ENCODE results near the gene ZBTB45.

The ZBTB45 gene

DNA sequence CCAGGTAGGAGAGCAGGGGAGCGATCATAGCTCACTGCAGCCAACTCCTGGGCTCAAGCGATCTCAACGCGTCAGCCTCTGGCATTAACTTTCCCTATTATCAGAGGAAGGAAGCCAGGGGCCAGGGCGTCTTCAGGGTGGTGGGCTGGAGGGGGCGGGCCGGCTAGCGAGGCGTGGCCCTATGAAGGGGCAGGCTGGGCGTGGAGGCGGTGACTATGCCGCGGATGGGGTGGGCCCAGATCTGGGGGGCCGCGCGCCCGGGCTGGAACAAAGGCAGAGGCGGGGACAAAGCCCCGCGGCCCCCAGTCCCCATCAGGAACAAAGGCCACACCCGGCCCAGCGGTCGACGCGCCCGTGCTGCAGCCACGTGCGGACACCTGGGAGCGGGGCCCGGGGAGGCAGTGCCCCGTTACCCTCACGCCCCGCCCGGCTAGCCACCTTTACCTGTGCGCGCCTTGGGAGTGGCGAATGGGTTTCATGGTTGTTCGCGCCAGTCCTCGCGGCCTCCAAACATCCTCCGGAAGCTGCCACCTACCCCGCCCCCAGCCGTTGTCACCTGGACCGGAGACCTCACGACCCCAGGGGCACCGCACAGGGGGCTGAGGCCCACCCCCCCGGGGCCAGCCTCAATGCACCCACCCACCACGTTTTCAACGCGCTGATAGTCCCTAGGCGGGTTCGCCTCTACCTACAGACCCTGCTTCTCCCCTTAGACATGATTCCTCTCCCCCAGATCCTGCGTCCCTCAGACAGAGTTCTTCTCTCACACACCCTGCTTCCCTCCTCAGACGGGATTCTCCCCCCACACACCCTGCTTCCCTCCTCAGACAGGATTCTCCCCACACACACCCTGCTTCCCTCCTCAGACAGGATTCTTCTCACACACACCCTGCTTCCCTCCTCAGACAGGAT, 18.9 kb upstream of the ZBTB45 start:
- no peak for TF ChIP-seq JUND (IDR thresholded peaks at IDR 0.05; ENCODE audit: low read depth)
- no peak for DNase-seq (ENCODE audit: low read depth in 1 of 2, low spot score in 1 of 2)
- in situ Hi-C loops (cut with HindIII; ENCODE audit: low pct_unique_long_range_greater_than_20kb, low sequenced_read_pairs) = no loop called here

DNA sequence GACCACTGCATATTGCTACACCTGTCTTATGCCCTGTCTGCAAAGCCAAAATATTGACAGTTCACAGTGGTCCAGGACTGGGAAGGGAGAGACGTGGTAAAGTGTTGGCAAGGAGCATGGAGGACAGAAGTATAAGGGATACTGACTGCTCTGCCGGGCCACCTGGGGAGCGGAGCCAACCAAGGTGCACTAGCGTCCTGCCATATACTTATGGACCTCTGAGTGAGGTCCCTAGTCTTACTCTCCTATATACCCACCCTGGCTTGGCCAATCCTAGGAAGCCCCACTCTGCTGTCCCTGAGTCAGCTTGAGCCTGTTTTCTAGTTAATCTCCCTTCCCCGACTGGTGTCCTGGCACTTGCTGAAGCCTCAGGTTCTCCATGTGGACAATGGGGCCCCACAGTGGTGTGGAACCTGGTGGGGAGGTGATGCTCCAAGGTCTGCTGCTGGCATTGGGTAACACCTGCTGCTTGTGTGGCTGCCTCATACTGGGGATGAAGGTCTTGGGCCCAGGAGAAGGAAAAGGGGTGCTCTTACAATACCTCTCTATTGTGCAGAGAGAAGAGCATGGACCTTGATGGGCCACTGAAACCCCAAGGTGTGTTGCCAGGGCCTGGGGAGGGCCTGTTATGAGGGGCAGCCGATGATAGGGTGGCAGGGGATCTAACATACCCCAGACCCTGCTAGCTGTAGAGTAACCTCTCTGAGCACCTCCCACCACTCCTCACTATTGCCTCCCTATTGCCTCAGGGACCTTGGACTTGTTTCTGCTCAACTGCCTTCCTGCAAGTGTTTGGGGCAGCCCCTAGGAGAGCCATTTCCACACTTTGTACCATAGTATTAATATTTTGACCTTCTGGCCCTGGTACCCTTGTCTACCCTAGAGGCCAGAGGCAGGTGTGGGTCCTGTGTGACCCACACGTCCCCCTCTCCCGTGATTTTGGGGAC, 17.5 kb upstream of the ZBTB45 start:
- in situ Hi-C loops (cut with HindIII; ENCODE audit: low pct_unique_long_range_greater_than_20kb, low sequenced_read_pairs) = no loop called here
- TF ChIP-seq JUND (IDR thresholded peaks at IDR 0.05; ENCODE audit: low read depth) = no peak
- no peak for DNase-seq (ENCODE audit: low read depth in 1 of 2, low spot score in 1 of 2)

DNA sequence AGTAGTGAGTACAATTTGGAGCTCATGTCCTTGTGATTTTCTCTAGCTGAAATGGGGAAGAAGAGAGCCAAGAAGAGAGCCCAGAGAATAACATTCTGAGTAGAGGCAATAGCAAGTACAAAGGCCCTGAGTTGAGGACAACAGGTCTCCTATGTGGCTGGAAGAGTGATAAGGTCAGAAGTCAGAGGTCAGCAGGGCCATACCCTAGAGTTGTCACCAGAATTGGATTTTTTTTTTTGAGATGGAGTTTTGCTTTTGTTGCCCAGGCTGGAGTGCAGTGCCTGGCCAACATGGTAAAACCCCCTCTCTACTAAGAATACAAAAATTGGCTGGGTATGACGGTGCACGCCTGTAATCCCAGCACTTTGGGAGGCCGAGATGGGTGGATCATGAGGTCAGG, 16.2 kb upstream of the ZBTB45 start:
- DNase-seq (ENCODE audit: low read depth in 1 of 2, low spot score in 1 of 2) = no peak
- in situ Hi-C loops (cut with HindIII; ENCODE audit: low pct_unique_long_range_greater_than_20kb, low sequenced_read_pairs) = no loop called here
- TF ChIP-seq JUND (IDR thresholded peaks at IDR 0.05; ENCODE audit: low read depth) = no peak

DNA sequence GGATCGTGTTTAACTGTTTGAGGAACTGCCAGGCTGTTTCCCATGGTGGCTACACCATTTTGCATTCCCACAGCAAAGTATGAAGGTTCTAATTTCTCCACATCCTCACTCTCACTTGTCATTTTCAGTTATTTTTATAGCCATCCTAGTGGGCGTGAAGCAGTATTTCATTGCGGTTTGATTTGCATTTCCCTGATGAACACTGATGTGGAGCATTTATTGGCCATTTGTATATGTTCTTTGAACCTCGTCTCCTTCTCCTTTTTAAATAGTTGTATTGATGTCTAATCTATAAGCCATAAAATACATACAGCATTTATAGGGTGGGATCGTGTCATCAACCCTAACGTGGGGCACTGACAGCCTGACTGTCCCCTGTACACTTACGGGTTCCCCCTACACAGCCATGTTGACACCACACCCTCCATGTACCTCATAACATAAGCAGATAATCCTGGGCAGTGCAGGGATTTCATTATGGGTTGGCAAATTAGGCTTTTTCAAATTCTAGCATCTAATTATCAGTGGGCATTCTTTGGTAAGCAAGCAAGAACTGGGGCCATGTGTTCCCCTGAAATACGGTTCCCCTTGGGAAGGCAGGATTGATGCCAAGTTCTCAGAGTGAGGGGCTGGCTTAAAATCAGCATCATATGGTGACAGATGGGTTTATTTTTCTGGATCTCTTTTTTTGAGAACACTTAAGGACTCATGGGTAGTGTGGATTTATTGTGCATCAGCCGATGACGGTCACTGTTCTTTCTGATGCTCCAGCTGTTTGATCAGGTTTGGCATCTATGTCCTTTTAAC, 11.6 kb upstream of the ZBTB45 start:
- TF ChIP-seq JUND (IDR thresholded peaks at IDR 0.05; ENCODE audit: low read depth) = no peak
- DNase-seq (ENCODE audit: low read depth in 1 of 2, low spot score in 1 of 2) = no peak
- in situ Hi-C loops (cut with HindIII; ENCODE audit: low pct_unique_long_range_greater_than_20kb, low sequenced_read_pairs) = no loop called here

DNA sequence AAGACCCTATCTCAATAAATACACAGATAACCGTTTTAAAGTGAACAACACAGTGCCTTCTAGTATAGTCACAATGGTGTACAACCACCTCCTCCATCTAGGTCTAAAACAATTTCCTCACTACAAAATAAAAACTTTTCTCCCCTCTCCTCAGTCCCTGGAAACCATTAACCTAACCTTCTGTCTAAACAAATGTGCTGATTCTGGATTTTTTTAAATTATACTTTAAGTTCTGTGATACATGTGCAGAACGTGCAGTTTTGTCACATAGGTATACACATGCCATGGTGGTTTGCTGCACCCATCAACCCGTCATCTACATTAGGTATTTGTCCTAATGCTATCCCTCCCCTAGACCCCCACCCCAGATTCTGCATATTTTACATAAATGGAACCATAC, 9.8 kb upstream of the ZBTB45 start:
- in situ Hi-C loops (cut with HindIII; ENCODE audit: low pct_unique_long_range_greater_than_20kb, low sequenced_read_pairs) = no loop called here

DNA sequence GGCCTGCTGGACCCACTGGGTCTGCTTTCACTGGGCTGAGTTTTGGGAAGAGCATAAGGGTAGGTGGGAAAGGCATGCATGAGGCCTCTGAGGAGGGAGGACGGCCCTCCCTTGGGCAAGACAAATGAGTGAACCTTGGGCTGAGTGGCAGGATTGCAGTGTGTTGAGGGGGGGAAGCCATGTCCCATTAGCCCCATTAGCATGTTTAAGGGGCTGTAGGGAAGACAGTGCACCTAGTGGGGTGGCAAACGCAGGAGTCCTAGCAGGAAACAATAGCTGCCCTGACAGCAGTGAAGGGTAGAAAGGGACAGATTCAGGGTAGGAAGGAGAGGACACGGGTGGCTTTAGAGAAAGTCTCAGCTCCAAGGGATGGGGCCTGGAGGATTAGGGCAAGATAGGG, 3.1 kb upstream of the ZBTB45 start:
- in situ Hi-C loops (cut with HindIII; ENCODE audit: low pct_unique_long_range_greater_than_20kb, low sequenced_read_pairs) = no loop called here
- TF ChIP-seq JUND (IDR thresholded peaks at IDR 0.05; ENCODE audit: low read depth) = no peak
- DNase-seq (ENCODE audit: low read depth in 1 of 2, low spot score in 1 of 2) = no peak

More for the DNA sequence above, 9.8 kb upstream of the ZBTB45 start:
- no peak for DNase-seq (ENCODE audit: low read depth in 1 of 2, low spot score in 1 of 2)
- TF ChIP-seq JUND (IDR thresholded peaks at IDR 0.05; ENCODE audit: low read depth) = no peak

DNA sequence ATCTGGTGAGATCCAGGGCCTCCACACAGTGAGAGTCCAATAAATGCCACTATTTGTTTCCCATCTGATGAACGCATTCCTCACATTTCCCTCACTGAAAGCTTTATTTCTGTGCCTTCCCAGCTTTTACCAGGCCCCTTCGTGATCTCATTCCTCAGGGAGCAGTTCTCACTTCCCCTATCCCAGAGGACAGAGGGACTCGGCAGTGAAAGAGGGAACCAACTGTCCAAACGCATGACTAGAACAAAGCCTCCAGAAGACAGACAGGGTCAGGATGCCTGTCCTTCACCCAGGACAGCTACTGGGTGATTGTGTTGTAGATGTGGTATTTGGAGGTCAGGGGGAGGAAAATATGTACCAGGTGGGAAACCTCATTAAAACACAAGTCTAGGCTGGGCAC, 2.0 kb upstream of the ZBTB45 start:
- in situ Hi-C loops (cut with HindIII; ENCODE audit: low pct_unique_long_range_greater_than_20kb, low sequenced_read_pairs) = no loop called here
- no peak for DNase-seq (ENCODE audit: low read depth in 1 of 2, low spot score in 1 of 2)
- no peak for TF ChIP-seq JUND (IDR thresholded peaks at IDR 0.05; ENCODE audit: low read depth)

DNA sequence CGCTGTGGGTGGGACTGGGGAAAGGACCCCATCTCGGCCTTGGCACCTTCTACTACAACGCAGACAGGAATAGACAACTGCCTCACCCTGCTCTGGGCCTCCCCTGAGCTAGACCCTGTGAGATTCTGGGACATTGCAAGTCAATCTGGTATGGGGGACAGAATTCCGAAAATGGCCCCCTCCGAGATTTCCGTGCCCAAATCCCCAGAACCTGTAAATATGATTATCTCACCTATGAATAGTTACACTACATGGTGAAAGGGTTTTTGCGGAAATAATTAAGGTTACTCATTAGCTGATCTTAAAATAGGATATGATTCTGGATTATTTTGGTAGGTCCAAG, 618 bp upstream of the ZBTB45 start:
- no peak for TF ChIP-seq JUND (IDR thresholded peaks at IDR 0.05; ENCODE audit: low read depth)
- in situ Hi-C loops (cut with HindIII; ENCODE audit: low pct_unique_long_range_greater_than_20kb, low sequenced_read_pairs) = no loop called here
- no peak for DNase-seq (ENCODE audit: low read depth in 1 of 2, low spot score in 1 of 2)

DNA sequence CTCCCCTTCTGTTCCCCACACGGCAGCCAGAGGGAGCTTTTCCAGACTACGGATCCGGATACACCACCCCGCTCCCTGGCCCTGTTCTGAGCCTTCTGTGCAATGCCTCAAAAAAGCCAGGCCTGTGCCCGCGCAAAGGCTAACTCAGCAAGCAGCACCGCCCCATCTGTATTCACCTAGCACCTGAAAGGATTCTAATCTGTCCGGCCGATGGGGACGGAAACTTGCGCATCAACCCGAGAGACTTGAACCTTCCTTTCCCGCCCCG, 589 bp downstream of the ZBTB45 start:
- in situ Hi-C loops (cut with HindIII; ENCODE audit: low pct_unique_long_range_greater_than_20kb, low sequenced_read_pairs) = no loop called here
- no peak for TF ChIP-seq JUND (IDR thresholded peaks at IDR 0.05; ENCODE audit: low read depth)

DNA sequence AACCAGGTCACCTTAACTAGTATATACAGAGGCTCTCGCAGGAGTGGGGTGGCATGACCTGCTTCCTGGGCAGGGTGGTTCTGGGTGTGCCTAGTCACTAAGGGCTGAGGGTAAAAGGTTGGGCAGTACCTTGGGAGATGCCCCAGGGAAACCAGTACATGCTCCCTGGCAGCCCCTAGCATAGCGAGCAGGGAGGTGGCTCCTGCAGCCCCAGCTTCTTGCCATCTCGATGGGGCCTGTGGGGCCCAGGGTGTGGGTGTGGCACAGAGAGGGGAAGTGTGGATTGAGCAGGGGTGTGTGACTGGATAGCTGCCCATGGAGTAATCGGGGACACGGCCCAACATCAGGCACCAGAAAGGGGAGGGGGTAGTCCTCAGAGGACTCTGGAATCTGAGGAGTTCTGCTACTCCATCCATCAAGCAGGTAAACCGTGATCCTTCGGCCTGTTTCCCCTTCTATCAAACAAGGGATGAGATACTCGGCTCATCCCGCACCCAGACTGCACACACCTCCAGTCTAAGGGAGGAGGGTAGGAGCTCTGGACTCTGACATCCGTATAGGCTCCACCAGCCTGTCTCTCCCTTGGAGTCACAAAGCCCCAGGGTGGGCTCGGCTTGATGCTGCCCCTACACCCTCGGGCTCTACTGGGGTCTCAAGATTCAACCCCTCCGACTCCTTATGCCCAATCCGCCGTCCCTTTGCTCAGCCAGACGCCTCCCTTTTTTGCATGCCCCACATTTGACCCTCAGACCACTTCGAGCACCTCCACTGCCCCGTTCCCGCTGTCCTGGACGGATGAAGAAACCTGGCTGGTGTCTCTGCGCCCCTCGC, 1.1 kb downstream of the ZBTB45 start:
- in situ Hi-C loops (cut with HindIII; ENCODE audit: low pct_unique_long_range_greater_than_20kb, low sequenced_read_pairs) = no loop called here
- DNase-seq (ENCODE audit: low read depth in 1 of 2, low spot score in 1 of 2) = no peak
- no peak for TF ChIP-seq JUND (IDR thresholded peaks at IDR 0.05; ENCODE audit: low read depth)

More for the DNA sequence above, 589 bp downstream of the ZBTB45 start:
- peak; percentile 57 to 77 for DNase-seq (ENCODE audit: low read depth in 1 of 2, low spot score in 1 of 2)

DNA sequence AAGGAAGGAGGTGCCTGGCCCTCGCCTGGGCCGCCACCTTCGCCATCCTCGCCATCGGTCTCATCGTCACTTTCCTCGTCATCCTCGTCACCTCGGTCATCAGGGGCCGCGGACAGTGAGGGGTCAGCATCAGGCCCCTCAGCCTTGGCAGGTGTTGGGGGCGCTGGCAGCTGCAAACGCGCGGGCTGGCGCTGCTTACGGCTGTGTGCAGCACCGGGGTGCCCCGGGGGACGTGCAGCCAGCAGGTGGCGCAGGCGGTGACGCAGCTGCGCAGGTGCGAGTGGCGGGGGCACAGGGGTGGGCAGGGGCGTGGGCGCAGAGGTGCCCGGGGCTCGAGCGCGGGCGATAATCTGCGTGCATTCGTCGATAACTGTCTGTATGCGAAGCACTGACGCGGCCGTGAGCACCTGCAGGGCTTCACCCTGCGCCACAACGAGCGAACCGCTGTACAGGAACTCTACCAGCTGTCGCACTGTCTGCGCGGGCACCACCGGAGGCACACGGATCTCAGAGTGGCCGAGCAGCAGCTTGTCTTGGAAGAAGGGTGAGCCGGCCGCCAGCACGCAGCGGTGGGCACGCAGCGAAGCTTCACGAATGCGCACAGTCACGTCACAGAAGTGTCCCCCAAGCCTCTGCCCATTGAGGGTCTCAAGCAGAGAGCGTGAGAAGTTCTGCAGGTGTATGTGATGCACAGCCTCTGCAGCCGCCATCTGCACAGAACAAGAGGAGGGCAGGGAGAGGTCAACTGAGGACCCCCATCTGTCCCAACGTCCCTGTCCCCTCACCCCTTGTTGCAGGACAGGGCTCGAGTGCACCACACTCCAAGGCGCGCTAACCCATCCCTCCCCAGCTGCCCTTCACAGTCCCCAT, 2.4 kb downstream of the ZBTB45 start:
- TF ChIP-seq JUND (IDR thresholded peaks at IDR 0.05; ENCODE audit: low read depth) = no peak
- DNase-seq (ENCODE audit: low read depth in 1 of 2, low spot score in 1 of 2) = no peak
- in situ Hi-C loops (cut with HindIII; ENCODE audit: low pct_unique_long_range_greater_than_20kb, low sequenced_read_pairs) = no loop called here

Data from T47D (cell line).